ENCODE results near the gene TRMT44.
"Not testable (repeated sequence)": the region's sequence is repeated elsewhere in the genome, so short reads cannot be mapped to it uniquely, and the experiment has no call there.

TRMT44 gene

GRCh38 chr4:8495803-8496202 lies 55.2 kb downstream of the TRMT44 start:
- no peak for DNase-seq (ENCODE audit: low read depth)

- no peak for DNase-seq (ENCODE audit: low read depth)
Observed at GRCh38 chr4:8497762-8498161, 57.2 kb downstream of the TRMT44 start.

GRCh38 chr4:8500966-8501365 lies 60.4 kb downstream of the TRMT44 start:
- no peak for DNase-seq (ENCODE audit: low read depth)

- DNase-seq (ENCODE audit: low read depth): no peak
Observed at GRCh38 chr4:8501781-8502180, 61.2 kb downstream of the TRMT44 start.

- DNase-seq (ENCODE audit: low read depth): no peak
Observed at GRCh38 chr4:8502371-8502770, 61.8 kb downstream of the TRMT44 start.

- no peak for DNase-seq (ENCODE audit: low read depth)
Observed at GRCh38 chr4:8502836-8503585, 62.4 kb downstream of the TRMT44 start.

GRCh38 chr4:8503801-8504200 lies 63.2 kb downstream of the TRMT44 start:
- no peak for DNase-seq (ENCODE audit: low read depth)

- no peak for DNase-seq (ENCODE audit: low read depth)
Observed at GRCh38 chr4:8504279-8505007, 63.9 kb downstream of the TRMT44 start.

GRCh38 chr4:8505229-8505628 lies 64.7 kb downstream of the TRMT44 start:
- no peak for DNase-seq (ENCODE audit: low read depth)

GRCh38 chr4:8506006-8506372 lies 65.4 kb downstream of the TRMT44 start:
- no peak for DNase-seq (ENCODE audit: low read depth)

- DNase-seq (ENCODE audit: low read depth): no peak
Observed at GRCh38 chr4:8506373-8507195, 66.0 kb downstream of the TRMT44 start.

GRCh38 chr4:8507196-8507570 lies 66.6 kb downstream of the TRMT44 start:
- DNase-seq (ENCODE audit: low read depth): no peak

GRCh38 chr4:8507624-8508023 lies 67.0 kb downstream of the TRMT44 start:
- DNase-seq (ENCODE audit: low read depth): no peak

GRCh38 chr4:8508266-8508665 lies 67.7 kb downstream of the TRMT44 start:
- DNase-seq (ENCODE audit: low read depth): no peak

- DNase-seq (ENCODE audit: low read depth): no peak
Observed at GRCh38 chr4:8508740-8509139, 68.2 kb downstream of the TRMT44 start.

- no peak for DNase-seq (ENCODE audit: low read depth)
Observed at GRCh38 chr4:8509311-8509950, 68.9 kb downstream of the TRMT44 start.

- DNase-seq (ENCODE audit: low read depth): no peak
Observed at GRCh38 chr4:8510191-8510590, 69.6 kb downstream of the TRMT44 start.

GRCh38 chr4:8510611-8511285 lies 70.2 kb downstream of the TRMT44 start:
- DNase-seq (ENCODE audit: low read depth): no peak

- no peak for DNase-seq (ENCODE audit: low read depth)
Observed at GRCh38 chr4:8512510-8512909, 71.9 kb downstream of the TRMT44 start.

- DNase-seq (ENCODE audit: low read depth): not testable (repeated sequence)
Observed at GRCh38 chr4:8513080-8513479, 72.5 kb downstream of the TRMT44 start.

GRCh38 chr4:8513931-8514330 lies 73.4 kb downstream of the TRMT44 start:
- no peak for DNase-seq (ENCODE audit: low read depth)

- no peak for DNase-seq (ENCODE audit: low read depth)
Observed at GRCh38 chr4:8514391-8514790, 73.8 kb downstream of the TRMT44 start.

Measured in stimulated activated CD8-positive, alpha-beta memory T cell treated with anti-CD3 and anti-CD28 coated beads, Interleukin-12 subunit alpha, Interleukin-12 subunit beta, amount 100 ng/mL, for 1 hour (primary cell).